HepG2 (cell line): ENCODE measurements around the gene LACTBL1. TPM values are rescaled to one million over a fixed set of nuclear protein-coding genes. Genes with fewer than 3 reads are reported as not detected.
A peak's percentile ranks its signal among the peaks of the same experiment; 100 is the strongest.

Source experiments
- AGO1 ChIP-seq: fragments of 200-400 bp; formaldehyde crosslinking; IDR thresholded peaks from 2 replicates; pipeline ENCODE4 v1.6.1; 2017; ENCODE audit warnings: mild to moderate bottlenecking, low read depth, low read length, moderate library complexity; ENCODE audit not compliant: poor library complexity, severe bottlenecking
- AGO2 ChIP-seq: fragments of 200-400 bp; formaldehyde crosslinking; optimal IDR thresholded peaks from 2 replicates; pipeline ENCODE3; 2017; ENCODE audit warnings: mild to moderate bottlenecking, low read depth, low read length, moderate library complexity
- CSRNP1 ChIP-seq: sonication (generic); formaldehyde crosslinking; IDR thresholded peaks from 2 replicates; pipeline ENCODE4 v1.8.1; 2023; ENCODE audit warnings: mild to moderate bottlenecking, missing genetic modification reagents
- DPF2 ChIP-seq: sonication (generic); formaldehyde crosslinking; IDR thresholded peaks from 2 replicates; pipeline ENCODE4 v1.4.0; 2020; ENCODE audit warnings: mild to moderate bottlenecking, low read depth, missing genetic modification reagents, borderline replicate concordance
- ELF3 ChIP-seq: IDR thresholded peaks from 2 replicates; pipeline ENCODE4 v1.6.1; 2016; ENCODE audit warnings: missing genetic modification reagents, missing compliant biosample characterization
- FOXA1 ChIP-seq, 2 experiments: fragments of 450-650 bp in 1 of 2; sonication (generic) in 1 of 2; formaldehyde crosslinking in 1 of 2; IDR thresholded peaks; 2 replicates each; pipeline versions ENCODE4 v1.4.0 to v1.6.1; 2016 to 2020; ENCODE audit warnings: missing genetic modification reagents in 1 of 2
- FOXC1 ChIP-seq: sonication (generic); formaldehyde crosslinking; IDR thresholded peaks from 2 replicates; pipeline ENCODE4 v1.8.0; 2022; ENCODE audit warnings: mild to moderate bottlenecking, missing genetic modification reagents, borderline replicate concordance
- FOXP1 ChIP-seq, 2 experiments: fragments of 450-650 bp in 1 of 2; IDR thresholded peaks; 2 replicates each; pipeline ENCODE4 v1.6.1; 2017 to 2018; ENCODE audit warnings: antibody characterized with exemption in 1 of 2
- FOXP4 ChIP-seq: sonication (generic); formaldehyde crosslinking; IDR thresholded peaks from 2 replicates; pipeline ENCODE4 v1.4.0; 2020; ENCODE audit warnings: missing genetic modification reagents
- IRF9 ChIP-seq: sonication (generic); formaldehyde crosslinking; IDR thresholded peaks from 2 replicates; pipeline ENCODE4 v1.8.0; 2022; ENCODE audit warnings: missing genetic modification reagents, mild to moderate bottlenecking, borderline replicate concordance
- PTBP1 ChIP-seq: fragments of 200-400 bp; formaldehyde crosslinking; IDR thresholded peaks from 2 replicates; pipeline ENCODE4 v1.6.1; 2018; ENCODE audit warnings: low read length, low read depth; ENCODE audit not compliant: poor library complexity, severe bottlenecking
- SNAI1 ChIP-seq: sonication (generic); formaldehyde crosslinking; IDR thresholded peaks from 2 replicates; pipeline ENCODE4 v1.5.0; 2020; ENCODE audit warnings: mild to moderate bottlenecking, missing genetic modification reagents, borderline replicate concordance
- TMF1 ChIP-seq: sonication (generic); formaldehyde crosslinking; IDR thresholded peaks from 2 replicates; pipeline ENCODE4 v1.8.1; 2022; ENCODE audit warnings: low read depth, missing genetic modification reagents
- YY1 ChIP-seq: IDR thresholded peaks from 2 replicates; pipeline ENCODE4 v1.6.1; 2011; ENCODE audit warnings: low read length, low read depth, moderate library complexity, mild to moderate bottlenecking; ENCODE audit not compliant: insufficient read depth, insufficient replicate concordance
- ZBTB2 ChIP-seq: sonication (generic); formaldehyde crosslinking; IDR thresholded peaks from 2 replicates; pipeline ENCODE4 v1.8.0; 2022; ENCODE audit warnings: low read depth, missing genetic modification reagents
- ZNF124 ChIP-seq: sonication (generic); formaldehyde crosslinking; IDR thresholded peaks from 2 replicates; pipeline ENCODE4 v1.4.0; 2020; ENCODE audit warnings: missing genetic modification reagents
- ZNF234 ChIP-seq: sonication (generic); formaldehyde crosslinking; conservative IDR thresholded peaks from 2 replicates; pipeline ENCODE4 v1.5.1; 2020; ENCODE audit warnings: mild to moderate bottlenecking, missing genetic modification reagents
- ZNF260 ChIP-seq: sonication (generic); formaldehyde crosslinking; IDR thresholded peaks from 2 replicates; pipeline ENCODE4 v1.4.0; 2020; ENCODE audit warnings: missing genetic modification reagents, low read depth, mild to moderate bottlenecking, borderline replicate concordance
- ZNF382 ChIP-seq: sonication (generic); formaldehyde crosslinking; IDR thresholded peaks from 2 replicates; pipeline ENCODE4 v1.5.0; 2020; ENCODE audit warnings: missing genetic modification reagents, mild to moderate bottlenecking, borderline replicate concordance
- ZNF674 ChIP-seq: sonication (generic); formaldehyde crosslinking; IDR thresholded peaks from 2 replicates; pipeline ENCODE4 v1.5.0; 2020; ENCODE audit warnings: low read depth, mild to moderate bottlenecking, missing genetic modification reagents
- ZNF772 ChIP-seq: sonication (generic); formaldehyde crosslinking; IDR thresholded peaks from 2 replicates; pipeline ENCODE4 v1.5.0; 2020; ENCODE audit warnings: mild to moderate bottlenecking, missing genetic modification reagents
- ZNF83 ChIP-seq: sonication (generic); formaldehyde crosslinking; IDR thresholded peaks from 2 replicates; pipeline ENCODE4 v1.4.0; 2020; ENCODE audit warnings: missing genetic modification reagents, mild to moderate bottlenecking, borderline replicate concordance
- polyA plus RNA-seq, 8 experiments: library from polyadenylated mRNA; depleted of rRNA in 3 of 8; stranded (reverse) in 7 of 8; unstranded in 1 of 8; fragments of >200 nt; fragmentation: Illumina TruSeq in 4 of 8; extraction: Trizol in 4 of 8; gene quantifications; 2 replicates each; pipeline versions ENCODE4 v1.2.1 to v1.2.3, GENCODE V29; 2011 to 2016; ENCODE audit warnings: low read depth in 4 of 8, missing spikeins in 1 of 8, mixed read lengths in 1 of 8; ENCODE audit not compliant: insufficient read depth in 1 of 8
- total RNA-seq, 5 experiments: library from RNA; depleted of rRNA; stranded (reverse); fragments of >200 nt; fragmentation: Illumina TruSeq; extraction: Trizol; gene quantifications; 2 replicates each; pipeline ENCODE4 v1.2.3, GENCODE V29; 2016; ENCODE audit warnings: low read depth in 1 of 5

The LACTBL1 gene
- total and polyA plus RNA-seq, 2 of the 13 experiments (the other 11 are each of a cell fraction or from before 2014, with no cell fraction given) = 0.12 to 1.3 TPM

- TF ChIP-seq ZNF674 (peak; percentile 72; the same call in 1 of the 2 replicates), IRF9 (CRISPR knock-in tag) (peak; percentile 90), DPF2 (peak; percentile 44; the same call in 1 of the 2 replicates), ZNF772 (CRISPR knock-in tag) (peak; percentile 93), ZNF124 (CRISPR knock-in tag) (peak; percentile 95), FOXP1 (IDR thresholded peaks at IDR 0.05) (no peak), FOXP1 (CRISPR knock-in tag; IDR thresholded peaks at IDR 0.05) (peak; percentile 40; the same call in 1 of the 2 replicates), TMF1 (CRISPR knock-in tag) (no peak; the same call in 1 of the 2 replicates), ELF3 (peak; percentile 92), ZNF260 (CRISPR knock-in tag) (no peak), FOXC1 (CRISPR knock-in tag) (0 out of 2 replicates have a peak, but pooled peaks have one; percentile 40), ZNF83 (CRISPR knock-in tag) (peak; percentile 78; the same call in 1 of the 2 replicates), CSRNP1 (CRISPR knock-in tag) (no peak; the same call in 1 of the 2 replicates), SNAI1 (no peak), ZNF382 (CRISPR knock-in tag) (no peak), PTBP1 (no peak), ZNF234 (CRISPR knock-in tag) (0 out of 2 replicates have a peak, but pooled peaks have one; percentile 42), AGO2 (peak; percentile 76), FOXP4 (CRISPR knock-in tag) (peak; percentile 79), YY1 (peak; percentile 84), AGO1 (no peak), ZBTB2 (peak; percentile 78), FOXA1 (IDR thresholded peaks at IDR 0.05) (no peak), FOXA1 (CRISPR knock-in tag; IDR thresholded peaks at IDR 0.05) (peak; percentile 28; the same call in 1 of the 2 replicates)
These were observed 46.6 kb upstream of the LACTBL1 start, which contains the start of gene KDM1A (continued) for GRCh38 chr1:23019094-23019862.
